Right renal cortex interstitium (tissue), 3 donors: ENCODE results near the gene SPG7. TPM values are rescaled to one million over a fixed set of nuclear protein-coding genes. Genes with fewer than 3 reads are reported as not detected.
"Not testable (repeated sequence)": the region's sequence is repeated elsewhere in the genome, so short reads cannot be mapped to it uniquely, and the experiment has no call there.

Source experiments
- DNase-seq, 3 donors: peaks; one replicate each; pipeline ENCODE4 v3.0.0-alpha.2; 2013; ENCODE audit warnings: low read depth in 3 of 3, low spot score in 2 of 3
- polyA plus RNA-seq, 3 donors: library from polyadenylated mRNA; unstranded; fragments of 120-200 nt; gene quantifications; one replicate each; pipeline ENCODE4 v1.2.1, GENCODE V29; 2013; ENCODE audit not compliant: insufficient read length in 3 of 3

Gene SPG7
- 10 to 100 TPM; 84.2 to 86.8 (median 85.9) TPM for polyA plus RNA-seq

DNA sequence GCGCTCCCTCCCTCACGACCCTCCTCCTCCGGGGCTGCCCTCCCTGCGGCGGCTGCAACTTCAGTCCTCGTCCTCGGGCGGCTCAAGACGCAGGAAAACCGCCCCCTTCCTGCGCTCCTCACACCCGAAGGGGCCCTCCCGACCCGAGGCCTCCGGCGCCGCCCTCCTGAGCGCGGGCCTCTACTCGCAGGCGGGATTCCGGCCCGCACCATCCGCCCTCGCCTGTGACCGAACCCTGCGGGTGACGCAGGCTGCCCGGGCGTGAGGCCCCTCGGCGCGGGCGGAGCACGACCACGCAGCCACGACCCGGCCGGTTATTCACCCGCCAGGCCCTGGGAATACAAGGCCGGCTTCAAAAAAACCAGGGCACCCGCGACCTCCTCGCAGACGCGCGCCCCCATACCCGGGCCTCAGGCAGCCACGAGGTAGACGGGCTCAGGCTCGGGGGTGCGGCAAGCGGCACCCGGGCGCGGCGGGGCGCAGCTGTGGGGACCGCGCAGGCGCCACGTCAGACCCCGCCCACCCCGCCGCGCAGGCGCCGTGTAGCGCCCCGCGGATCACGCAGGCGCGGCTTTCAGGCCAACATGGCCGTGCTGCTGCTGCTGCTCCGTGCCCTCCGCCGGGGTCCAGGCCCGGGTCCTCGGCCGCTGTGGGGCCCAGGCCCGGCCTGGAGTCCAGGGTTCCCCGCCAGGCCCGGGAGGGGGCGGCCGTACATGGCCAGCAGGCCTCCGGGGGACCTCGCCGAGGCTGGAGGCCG, at the start of gene SPG7:
Gene SPG7 (plus strand): TSS at position 570 of the 757 bp plus-strand sequence. CDS start 15 bp downstream, at position 585.
- DNase-seq, result peak; percentile 72 to 77 (median 73)

GRCh38 chr16:89458551-89458950, 49.7 kb upstream of the SPG7 start:
- DNase-seq, result no peak

GRCh38 chr16:89458967-89459366, 49.2 kb upstream of the SPG7 start:
- DNase-seq, result no peak

- DNase-seq, result no peak
Measured at GRCh38 chr16:89460556-89460955, 47.6 kb upstream of the SPG7 start.

GRCh38 chr16:89461890-89462289, 46.3 kb upstream of the SPG7 start:
- DNase-seq, result not testable (repeated sequence)

DNA sequence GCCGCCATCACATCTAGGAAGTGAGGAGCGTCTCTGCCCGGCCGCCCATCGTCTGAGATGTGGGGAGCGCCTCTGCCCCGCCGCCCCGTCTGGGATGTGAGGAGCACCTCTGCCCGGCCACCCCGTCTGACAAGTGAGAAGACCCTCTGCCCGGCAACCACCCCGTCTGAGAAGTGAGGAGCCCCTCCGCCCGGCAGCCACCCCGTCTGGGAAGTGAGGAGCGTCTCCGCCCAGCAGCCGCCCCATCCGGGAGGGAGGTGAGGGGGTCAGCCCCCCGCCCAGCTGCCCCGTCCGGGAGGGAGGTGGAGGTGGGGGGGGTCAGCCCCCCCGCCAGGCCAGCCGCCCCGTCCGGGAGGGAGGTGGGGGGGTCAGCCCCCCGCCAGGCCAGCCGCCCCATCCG, 45.6 kb upstream of the SPG7 start:
- DNase-seq, result not testable (repeated sequence)

DNA sequence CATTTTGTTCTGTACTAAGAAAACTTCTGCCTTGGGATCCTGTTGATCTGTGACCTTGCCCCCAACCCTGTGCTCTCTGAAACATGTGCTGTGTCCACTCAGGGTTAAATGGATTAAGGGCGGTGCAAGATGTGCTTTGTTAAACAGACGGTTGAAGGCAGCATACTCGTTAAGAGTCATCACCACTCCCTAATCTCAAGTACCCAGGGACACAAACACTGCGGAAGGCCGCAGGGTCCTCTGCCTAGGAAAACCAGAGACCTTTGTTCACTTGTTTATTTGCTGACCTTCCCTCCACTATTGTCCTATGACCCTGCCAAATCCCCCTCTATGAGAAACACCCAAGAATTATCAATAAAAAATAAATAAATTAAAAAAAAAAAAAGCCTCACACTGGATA, 44.9 kb upstream of the SPG7 start:
- DNase-seq, result not testable (repeated sequence)

- DNase-seq, result no peak
Measured at GRCh38 chr16:89466920-89467319, 41.3 kb upstream of the SPG7 start.

DNA sequence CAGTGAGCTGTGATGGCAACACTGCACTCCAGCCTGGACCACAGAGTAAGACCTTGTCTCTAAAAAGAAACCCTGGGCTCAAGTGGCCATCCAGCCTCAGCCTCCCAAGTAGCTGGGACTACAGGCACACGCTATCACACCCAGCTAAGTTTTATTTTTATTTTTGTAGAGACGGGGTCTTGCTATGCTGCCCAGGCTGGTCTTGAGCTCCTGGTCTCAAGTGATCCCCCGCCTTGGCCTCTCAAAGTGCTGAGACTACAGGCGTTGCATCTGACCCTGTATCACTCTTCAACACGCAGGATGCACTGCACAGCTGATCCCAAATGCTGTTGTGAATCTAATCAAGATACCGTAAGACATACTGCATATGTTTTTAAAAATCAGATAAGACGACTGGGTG, 40.8 kb upstream of the SPG7 start:
- no peak for DNase-seq

DNA sequence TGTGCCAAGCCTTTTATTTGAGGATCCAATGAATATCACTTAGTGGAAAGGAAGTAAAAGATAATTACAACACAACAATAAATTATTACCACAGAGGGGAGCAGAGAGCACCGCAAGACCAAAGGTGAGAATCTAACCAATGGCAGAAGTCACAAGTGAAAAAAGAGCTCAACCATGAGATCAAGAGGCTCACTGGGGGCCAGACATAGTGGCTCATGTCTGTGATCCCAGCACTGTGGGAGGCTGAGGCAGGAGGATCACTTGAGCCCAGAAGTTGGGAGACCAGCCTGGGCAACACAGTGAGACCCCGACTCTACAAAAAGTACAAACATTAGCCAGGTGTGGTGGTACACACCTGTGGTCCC, 35.5 kb upstream of the SPG7 start:
- no peak for DNase-seq

GRCh38 chr16:89473136-89473712, 35.0 kb upstream of the SPG7 start:
- DNase-seq, result no peak

- no peak for DNase-seq
Measured at GRCh38 chr16:89473791-89474414, 34.3 kb upstream of the SPG7 start.

GRCh38 chr16:89475144-89475543, 33.1 kb upstream of the SPG7 start:
- DNase-seq, result no peak

DNA sequence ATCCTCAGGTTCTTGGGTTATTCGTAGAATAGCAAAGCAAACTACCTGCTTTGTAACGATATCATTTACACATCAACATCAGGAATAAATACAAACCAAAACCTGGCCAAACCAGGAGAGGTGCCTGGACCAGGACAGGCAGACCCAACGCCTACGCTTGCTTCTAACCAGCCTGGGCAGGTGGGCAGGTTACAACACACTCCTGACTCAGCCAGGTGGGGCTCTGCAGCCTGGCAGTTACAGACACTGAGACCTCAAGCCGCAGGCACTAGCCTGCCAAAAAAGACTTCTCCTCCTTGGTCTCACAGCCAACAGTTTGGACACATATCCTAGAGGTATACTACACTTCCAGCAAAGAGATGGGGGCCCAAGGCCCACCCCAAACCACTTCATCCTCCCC, 31.8 kb upstream of the SPG7 start:
- DNase-seq, result no peak

DNA sequence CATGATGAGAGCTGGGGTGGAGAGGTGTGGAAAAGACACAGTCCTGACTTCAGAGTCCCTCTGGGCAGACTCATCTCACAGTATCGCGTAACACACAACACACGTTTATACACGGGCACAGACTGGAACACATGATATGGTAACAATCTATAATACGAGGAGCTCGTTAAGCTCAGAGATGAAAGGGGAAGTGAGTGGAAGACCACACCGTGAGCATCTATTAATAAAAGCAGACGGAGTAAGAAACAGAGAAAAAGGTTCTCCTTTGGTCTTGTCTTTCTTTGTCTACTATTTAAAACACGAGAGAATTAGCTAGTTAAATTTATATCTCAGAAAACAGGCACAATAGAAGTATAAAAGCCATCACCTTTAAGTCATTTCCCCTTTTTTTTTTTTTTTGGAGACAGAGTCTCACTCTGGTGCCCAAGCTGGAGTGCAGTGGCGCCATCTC, 31.4 kb upstream of the SPG7 start:
- no peak for DNase-seq

- DNase-seq, result no peak
Measured at GRCh38 chr16:89478576-89479221, 29.5 kb upstream of the SPG7 start.

DNA sequence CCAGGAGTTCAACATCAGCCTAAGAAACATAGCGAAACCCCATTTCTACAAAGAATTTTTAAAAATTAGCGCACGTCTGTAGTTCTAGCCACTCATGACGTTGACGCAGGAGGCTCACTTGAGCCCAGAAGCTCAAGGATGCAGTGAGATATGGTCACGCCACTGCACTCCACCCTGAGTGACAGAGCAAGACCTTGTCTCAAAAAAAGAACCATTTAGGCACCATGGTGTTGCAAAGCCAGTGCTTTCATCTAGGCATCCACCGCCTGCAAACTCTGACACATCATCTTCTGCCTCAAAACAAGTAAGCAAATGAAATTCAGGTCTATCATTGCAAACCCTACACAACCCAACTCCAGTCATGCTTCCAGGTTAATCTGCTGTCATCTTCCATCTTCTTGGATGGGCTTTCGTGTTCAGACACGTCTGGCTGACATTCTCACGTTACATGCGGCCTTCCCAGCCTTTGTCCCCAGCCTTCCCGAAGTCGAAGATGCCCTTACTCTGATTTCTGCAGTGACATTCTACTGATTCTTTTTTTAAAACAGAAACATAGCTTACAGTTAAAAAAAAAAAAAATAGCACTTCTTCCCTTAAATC, 26.7 kb upstream of the SPG7 start:
- DNase-seq, result no peak

DNA sequence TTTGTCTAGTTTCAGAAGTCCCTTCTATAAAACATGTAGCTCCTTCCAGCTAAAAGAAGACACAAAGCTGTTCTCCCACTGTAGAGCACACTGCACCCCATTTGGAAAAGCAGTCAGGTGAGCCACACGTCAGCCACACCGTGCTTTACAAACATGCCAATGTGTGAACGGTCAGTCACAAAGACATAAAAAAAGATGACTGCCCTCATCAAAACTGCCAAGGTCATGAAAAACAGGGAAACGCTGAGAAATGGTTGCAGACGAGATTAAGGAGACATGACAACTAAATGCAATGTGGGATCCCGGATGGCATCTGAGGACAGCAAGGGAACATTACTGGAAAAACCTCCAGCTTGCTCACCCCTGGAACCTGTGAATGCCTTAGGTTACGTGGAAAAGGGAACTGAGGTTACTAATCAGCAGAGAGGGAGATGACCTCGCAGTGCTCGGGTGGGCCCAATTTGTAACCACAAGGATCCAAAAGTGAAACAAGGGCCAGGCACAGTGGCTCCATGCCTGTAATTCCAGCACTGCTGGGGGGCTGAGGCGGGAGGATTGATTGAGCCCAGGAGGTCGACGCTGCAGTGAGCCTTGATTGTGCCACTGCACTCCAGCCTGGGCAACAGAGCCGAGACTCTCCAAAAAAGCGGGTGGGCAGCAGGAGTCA, 25.9 kb upstream of the SPG7 start:
- DNase-seq, result no peak

- no peak for DNase-seq
Measured at GRCh38 chr16:89482817-89483205, 25.4 kb upstream of the SPG7 start.

- no peak for DNase-seq
Measured at GRCh38 chr16:89484041-89484501, 24.1 kb upstream of the SPG7 start.
